Measurements from ENCODE around the gene LACTB. TPM values are rescaled to one million over a fixed set of nuclear protein-coding genes. Genes with fewer than 3 reads are reported as not detected.

The LACTB gene
- total and polyA plus RNA-seq, 4 donors: 13.2 to 25.3 (median 19.1) TPM

DNA sequence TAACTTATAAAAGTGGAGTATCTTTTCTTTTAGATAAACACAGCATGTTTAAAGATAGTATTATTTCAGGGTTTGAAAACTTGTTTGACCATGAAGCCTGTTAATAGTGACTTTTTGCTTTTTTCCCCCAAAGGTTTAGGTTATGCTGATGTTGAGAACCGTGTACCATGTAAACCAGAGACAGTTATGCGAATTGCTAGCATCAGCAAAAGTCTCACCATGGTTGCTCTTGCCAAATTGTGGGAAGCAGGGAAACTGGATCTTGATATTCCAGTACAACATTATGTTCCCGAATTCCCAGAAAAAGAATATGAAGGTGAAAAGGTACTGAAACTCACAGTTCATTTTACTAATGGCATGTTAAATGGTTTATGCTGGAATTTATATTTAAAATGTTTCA lies 5.1 kb downstream of the LACTB start (continued):
- TF ChIP-seq, protein P1, sequence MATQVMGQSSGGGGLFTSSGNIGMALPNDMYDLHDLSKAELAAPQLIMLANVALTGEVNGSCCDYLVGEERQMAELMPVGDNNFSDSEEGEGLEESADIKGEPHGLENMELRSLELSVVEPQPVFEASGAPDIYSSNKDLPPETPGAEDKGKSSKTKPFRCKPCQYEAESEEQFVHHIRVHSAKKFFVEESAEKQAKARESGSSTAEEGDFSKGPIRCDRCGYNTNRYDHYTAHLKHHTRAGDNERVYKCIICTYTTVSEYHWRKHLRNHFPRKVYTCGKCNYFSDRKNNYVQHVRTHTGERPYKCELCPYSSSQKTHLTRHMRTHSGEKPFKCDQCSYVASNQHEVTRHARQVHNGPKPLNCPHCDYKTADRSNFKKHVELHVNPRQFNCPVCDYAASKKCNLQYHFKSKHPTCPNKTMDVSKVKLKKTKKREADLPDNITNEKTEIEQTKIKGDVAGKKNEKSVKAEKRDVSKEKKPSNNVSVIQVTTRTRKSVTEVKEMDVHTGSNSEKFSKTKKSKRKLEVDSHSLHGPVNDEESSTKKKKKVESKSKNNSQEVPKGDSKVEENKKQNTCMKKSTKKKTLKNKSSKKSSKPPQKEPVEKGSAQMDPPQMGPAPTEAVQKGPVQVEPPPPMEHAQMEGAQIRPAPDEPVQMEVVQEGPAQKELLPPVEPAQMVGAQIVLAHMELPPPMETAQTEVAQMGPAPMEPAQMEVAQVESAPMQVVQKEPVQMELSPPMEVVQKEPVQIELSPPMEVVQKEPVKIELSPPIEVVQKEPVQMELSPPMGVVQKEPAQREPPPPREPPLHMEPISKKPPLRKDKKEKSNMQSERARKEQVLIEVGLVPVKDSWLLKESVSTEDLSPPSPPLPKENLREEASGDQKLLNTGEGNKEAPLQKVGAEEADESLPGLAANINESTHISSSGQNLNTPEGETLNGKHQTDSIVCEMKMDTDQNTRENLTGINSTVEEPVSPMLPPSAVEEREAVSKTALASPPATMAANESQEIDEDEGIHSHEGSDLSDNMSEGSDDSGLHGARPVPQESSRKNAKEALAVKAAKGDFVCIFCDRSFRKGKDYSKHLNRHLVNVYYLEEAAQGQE (IDR thresholded peaks at IDR 0.05): no peak
- TF ChIP-seq TAF1 (conservative IDR thresholded peaks at IDR 0.05) (no peak), YY1 (IDR thresholded peaks at IDR 0.05) (no peak), RAD21 (IDR thresholded peaks at IDR 0.05) (no peak)

DNA sequence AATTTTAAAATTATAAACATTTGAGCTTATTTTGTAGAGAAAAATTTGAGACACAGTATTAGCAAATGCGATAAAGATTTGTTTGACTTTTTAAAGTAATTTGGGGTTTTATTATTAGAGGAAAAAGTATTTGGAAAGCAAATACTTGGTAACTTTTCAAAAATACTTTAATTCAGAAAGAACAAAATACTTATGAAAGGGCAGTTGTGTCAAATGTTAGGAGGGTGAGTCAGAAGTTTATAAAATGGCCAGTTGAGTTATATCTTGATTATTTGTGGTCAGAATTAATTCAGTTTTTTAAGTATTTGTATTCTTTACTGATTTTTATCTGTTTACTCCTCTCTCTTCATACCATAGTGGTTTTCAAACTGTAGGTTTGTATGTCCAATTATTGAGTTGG lies 12.1 kb downstream of the LACTB start:
- WGBS: 88% methylated on average over 1 of the region's 1 CpG
- Histone ChIP-seq H3K4me3 (ENCODE audit: low read depth in 1 of 3, low read length in 3 of 3) (no peak overlapping the region), H3K36me3 (ENCODE audit: control insufficient read depth in 4 of 4, insufficient read depth in 3 of 4, low read depth in 1 of 4, low read length in 3 of 4) (peaks cover 2 to 13% (median 4%) of the 10 kb centered on the region in 4 donors), H3K9ac (ENCODE audit: low read depth in 1 of 2, low read length in 2 of 2) (no peak overlapping the region), H3K27me3 (ENCODE audit: control insufficient read depth in 4 of 4, insufficient read depth in 4 of 4, low read length in 3 of 4) (no peaks in the 10 kb centered on the region), H3K27ac (ENCODE audit: low read depth in 1 of 2, low read length in 2 of 2) (no peak overlapping the region), H3K4me1 (ENCODE audit: control insufficient read depth in 4 of 4, insufficient read depth in 4 of 4, low read length in 3 of 4) (no peaks in the 10 kb centered on the region), H3K9me3 (ENCODE audit: control insufficient read depth in 4 of 4, low read length in 3 of 4) (no peaks in the 10 kb centered on the region)
- no peak for TF ChIP-seq EGR1 (IDR thresholded peaks at IDR 0.05; ENCODE audit: low read depth in 2 of 2)
- no peak for TF ChIP-seq GABPA (IDR thresholded peaks at IDR 0.05 in 1 of 2, conservative IDR thresholded peaks at IDR 0.05 in 1 of 2)
- no peak for TF ChIP-seq HNF4G (IDR thresholded peaks at IDR 0.05)
- TF ChIP-seq RXRA (IDR thresholded peaks at IDR 0.05): no peak
- no peak for TF ChIP-seq JUND (IDR thresholded peaks at IDR 0.05)
- TF ChIP-seq RAD21 (IDR thresholded peaks at IDR 0.05): no peak
- no peak for TF ChIP-seq FOXA1 (IDR thresholded peaks at IDR 0.05)
- no peak for TF ChIP-seq NR2F2 (IDR thresholded peaks at IDR 0.05)
- TF ChIP-seq TAF1 (conservative IDR thresholded peaks at IDR 0.05): no peak
- TF ChIP-seq SP1 (IDR thresholded peaks at IDR 0.05): no peak
- TF ChIP-seq FOXA2 (IDR thresholded peaks at IDR 0.05): no peak
- no peak for TF ChIP-seq HNF4A (conservative IDR thresholded peaks at IDR 0.05)
- no peak for TF ChIP-seq ATF3 (IDR thresholded peaks at IDR 0.05)
- TF ChIP-seq MAX (IDR thresholded peaks at IDR 0.05): no peak
- TF ChIP-seq ZBTB33 (IDR thresholded peaks at IDR 0.05): no peak
- no peak for TF ChIP-seq CTCF (IDR thresholded peaks at IDR 0.05; ENCODE audit: low read depth, low read length, missing input control)
- TF ChIP-seq, protein P1 (IDR thresholded peaks at IDR 0.05): no peak
- DNase-seq (ENCODE audit: low spot score): no peak
